NOMO-1 treated with DMSO at 0.1 percent for 48 hours (cell line): ENCODE data around the gene NBPF9.
"Not testable (repeated sequence)": the region's sequence is repeated elsewhere in the genome, so short reads cannot be mapped to it uniquely, and the experiment has no call there.

Source experiments
- DNase-seq: peaks from one replicate; lab custom pipeline; 2025; ENCODE audit not compliant: unreplicated experiment; lab: John Stamatoyannopoulos, UW

Gene NBPF9

GRCh38 chr1:149013513-149013912 lies 89.8 kb downstream of the NBPF9 start:
- not testable (repeated sequence) for DNase-seq

- DNase-seq: not testable (repeated sequence)
Measured at GRCh38 chr1:149012599-149012998, 90.8 kb downstream of the NBPF9 start.

GRCh38 chr1:149009761-149010160 lies 93.6 kb downstream of the NBPF9 start:
- not testable (repeated sequence) for DNase-seq

- DNase-seq: not testable (repeated sequence)
Measured at GRCh38 chr1:149008769-149009168, 94.6 kb downstream of the NBPF9 start.

- DNase-seq: not testable (repeated sequence)
Measured at GRCh38 chr1:149008326-149008725, 95.0 kb downstream of the NBPF9 start.
